Fibroblast of the aortic adventitia (primary cell): ENCODE results near the gene SH3PXD2A. TPM values are rescaled to one million over a fixed set of nuclear protein-coding genes. Genes with fewer than 3 reads are reported as not detected.

ENCODE experiments used
- DNase-seq: peaks from one replicate; pipeline ENCODE4 v3.0.0-alpha.2; 2010; ENCODE audit warnings: low read depth
- H3K4me3 ChIP-seq: 2 replicates; pipeline ENCODE4 v1.5.1; 2011; ENCODE audit warnings: low read depth, mild to moderate bottlenecking, control low read depth, low read length, moderate library complexity
- total RNA-seq: library from RNA; depleted of rRNA; stranded (reverse); fragments of >200 nt; gene quantifications from 2 replicates; pipeline ENCODE4 v1.2.3, GENCODE V29; 2012; ENCODE audit warnings: low replicate concordance
- TF ChIP-seq, protein P1 (sequence below): IDR thresholded peaks from 2 replicates; pipeline ENCODE4 v1.5.1; 2011; ENCODE audit warnings: mild to moderate bottlenecking, low read length, control low read depth, inconsistent platforms; ENCODE audit not compliant: insufficient read depth

Gene SH3PXD2A
- total RNA-seq, 1 donor = 20.4 TPM

GRCh38 chr10:103572347-103573204 is 282.8 kb downstream of the SH3PXD2A start:
- peak; percentile 13 for DNase-seq
- no peak overlapping the region for H3K4me3 ChIP-seq
- TF ChIP-seq, protein P1, sequence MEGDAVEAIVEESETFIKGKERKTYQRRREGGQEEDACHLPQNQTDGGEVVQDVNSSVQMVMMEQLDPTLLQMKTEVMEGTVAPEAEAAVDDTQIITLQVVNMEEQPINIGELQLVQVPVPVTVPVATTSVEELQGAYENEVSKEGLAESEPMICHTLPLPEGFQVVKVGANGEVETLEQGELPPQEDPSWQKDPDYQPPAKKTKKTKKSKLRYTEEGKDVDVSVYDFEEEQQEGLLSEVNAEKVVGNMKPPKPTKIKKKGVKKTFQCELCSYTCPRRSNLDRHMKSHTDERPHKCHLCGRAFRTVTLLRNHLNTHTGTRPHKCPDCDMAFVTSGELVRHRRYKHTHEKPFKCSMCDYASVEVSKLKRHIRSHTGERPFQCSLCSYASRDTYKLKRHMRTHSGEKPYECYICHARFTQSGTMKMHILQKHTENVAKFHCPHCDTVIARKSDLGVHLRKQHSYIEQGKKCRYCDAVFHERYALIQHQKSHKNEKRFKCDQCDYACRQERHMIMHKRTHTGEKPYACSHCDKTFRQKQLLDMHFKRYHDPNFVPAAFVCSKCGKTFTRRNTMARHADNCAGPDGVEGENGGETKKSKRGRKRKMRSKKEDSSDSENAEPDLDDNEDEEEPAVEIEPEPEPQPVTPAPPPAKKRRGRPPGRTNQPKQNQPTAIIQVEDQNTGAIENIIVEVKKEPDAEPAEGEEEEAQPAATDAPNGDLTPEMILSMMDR = no peak

GRCh38 chr10:103571656-103571975 is 283.8 kb downstream of the SH3PXD2A start:
- no peak for DNase-seq
- TF ChIP-seq, protein P1 = no peak
- H3K4me3 ChIP-seq = no peak overlapping the region

- H3K4me3 ChIP-seq = no peak overlapping the region
- no peak for DNase-seq
- TF ChIP-seq, protein P1 = no peak
Observed at GRCh38 chr10:103570844-103571655, 284.3 kb downstream of the SH3PXD2A start.

GRCh38 chr10:103569896-103570295 is 285.5 kb downstream of the SH3PXD2A start:
- peak; percentile 52 for DNase-seq
- TF ChIP-seq, protein P1 = no peak
- no peak overlapping the region for H3K4me3 ChIP-seq

GRCh38 chr10:103568505-103568904 is 286.9 kb downstream of the SH3PXD2A start:
- TF ChIP-seq, protein P1 = no peak
- DNase-seq = no peak
- no peak overlapping the region for H3K4me3 ChIP-seq

DNA sequence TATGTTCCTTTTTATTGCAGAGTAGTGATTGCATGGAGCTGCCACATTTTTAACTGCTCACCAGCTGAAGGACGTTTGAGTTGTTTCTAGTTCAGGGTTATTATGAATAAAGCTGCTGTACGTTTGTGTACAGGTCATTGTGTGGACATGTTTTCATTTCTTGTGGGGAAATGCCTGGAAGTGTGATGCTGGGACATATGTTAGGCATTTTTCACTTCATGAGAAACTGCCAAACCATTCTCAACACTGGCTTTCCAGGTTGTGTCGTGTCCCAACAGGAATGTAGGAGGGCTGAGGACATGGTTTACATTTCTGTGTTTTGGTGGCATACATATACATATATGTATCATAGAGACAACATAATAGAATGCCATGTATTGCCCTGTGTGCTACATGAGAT is 288.8 kb downstream of the SH3PXD2A start:
- peak; percentile 33 for DNase-seq
- H3K4me3 ChIP-seq = no peak overlapping the region
- TF ChIP-seq, protein P1 = no peak
